DND-41 (cell line): ENCODE results near the gene DMPK.

Experiments used
- CTCF ChIP-seq: IDR thresholded peaks from 2 replicates; pipeline ENCODE4 v1.5.1; 2012; ENCODE audit warnings: borderline replicate concordance, low read length, moderate library complexity, mild to moderate bottlenecking; ENCODE audit not compliant: poor library complexity, severe bottlenecking; ENCODE audit errors: extremely low read depth
- EZH2 ChIP-seq: IDR thresholded peaks from 3 replicates; pipeline ENCODE4 v1.6.1; 2012; ENCODE audit warnings: borderline replicate concordance, low read depth, mild to moderate bottlenecking, moderate library complexity, low read length, inconsistent platforms; ENCODE audit not compliant: severe bottlenecking

- TF ChIP-seq EZH2: no peak
- no peak for TF ChIP-seq CTCF
Observed at GRCh38 chr19:45758921-45759320, 23.4 kb downstream of the DMPK start.
